Testis (tissue), 2 donors: ENCODE measurements around the gene TIMELESS.

Experiments
- POLR2A ChIP-seq: fragments of 450-650 bp; IDR thresholded peaks from one replicate; pipeline ENCODE4 v1.6.1; 2017; ENCODE audit warnings: antibody characterized with exemption, mild to moderate bottlenecking, moderate library complexity
- TF ChIP-seq, protein P1 (sequence below), 3 experiments: fragments of 450-650 bp in 2 of 3; fragments of 200-600 bp in 1 of 3; sonication (generic) in 1 of 3; IDR thresholded peaks; one replicate each; pipeline ENCODE4 v1.5.1; 2016 to 2019; ENCODE audit warnings: antibody characterized with exemption in 3 of 3, mild to moderate bottlenecking in 2 of 3, moderate library complexity in 1 of 3

GRCh38 chr12:56431850-56432249, 17.4 kb downstream of the TIMELESS start:
- TF ChIP-seq, protein P1, sequence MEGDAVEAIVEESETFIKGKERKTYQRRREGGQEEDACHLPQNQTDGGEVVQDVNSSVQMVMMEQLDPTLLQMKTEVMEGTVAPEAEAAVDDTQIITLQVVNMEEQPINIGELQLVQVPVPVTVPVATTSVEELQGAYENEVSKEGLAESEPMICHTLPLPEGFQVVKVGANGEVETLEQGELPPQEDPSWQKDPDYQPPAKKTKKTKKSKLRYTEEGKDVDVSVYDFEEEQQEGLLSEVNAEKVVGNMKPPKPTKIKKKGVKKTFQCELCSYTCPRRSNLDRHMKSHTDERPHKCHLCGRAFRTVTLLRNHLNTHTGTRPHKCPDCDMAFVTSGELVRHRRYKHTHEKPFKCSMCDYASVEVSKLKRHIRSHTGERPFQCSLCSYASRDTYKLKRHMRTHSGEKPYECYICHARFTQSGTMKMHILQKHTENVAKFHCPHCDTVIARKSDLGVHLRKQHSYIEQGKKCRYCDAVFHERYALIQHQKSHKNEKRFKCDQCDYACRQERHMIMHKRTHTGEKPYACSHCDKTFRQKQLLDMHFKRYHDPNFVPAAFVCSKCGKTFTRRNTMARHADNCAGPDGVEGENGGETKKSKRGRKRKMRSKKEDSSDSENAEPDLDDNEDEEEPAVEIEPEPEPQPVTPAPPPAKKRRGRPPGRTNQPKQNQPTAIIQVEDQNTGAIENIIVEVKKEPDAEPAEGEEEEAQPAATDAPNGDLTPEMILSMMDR (IDR thresholded peaks at IDR 0.05), result no peak
- no peak for TF ChIP-seq POLR2A
